Thoracic aorta (tissue), 2 donors: ENCODE data around the gene LDB3. TPM values are rescaled to one million over a fixed set of nuclear protein-coding genes. Genes with fewer than 3 reads are reported as not detected.
A peak's percentile ranks its signal among the peaks of the same experiment; 100 is the strongest.

Experiments used
- ATAC-seq: fragments of 150-250 bp; one replicate; pipeline ENCODE4 v1.8.0; 2017; ENCODE audit warnings: low read depth; ENCODE audit not compliant: insufficient number of reproducible peaks, low FRiP score
- DNase-seq: peaks from one replicate; pipeline ENCODE4 v3.0.0-alpha.2; 2020; ENCODE audit warnings: low spot score
- H3K27ac ChIP-seq, 2 donors: fragments of 200-600 bp; sonication (generic); 1 replicate in 1 of 2; 2 replicates in 1 of 2; pipeline ENCODE4 v1.5.1; 2016; ENCODE audit warnings: mild to moderate bottlenecking in 2 of 2, moderate library complexity in 2 of 2
- H3K27me3 ChIP-seq: fragments of 200-600 bp; sonication (generic); replicated peaks from 2 replicates; pipeline ENCODE4 v1.6.0; 2016; ENCODE audit warnings: mild to moderate bottlenecking; ENCODE audit not compliant: insufficient read depth
- H3K36me3 ChIP-seq: fragments of 200-600 bp; sonication (generic); one replicate; pipeline ENCODE4 v1.5.1; 2016
- H3K4me1 ChIP-seq, 2 donors: fragments of 200-600 bp; sonication (generic); 1 replicate in 1 of 2; 2 replicates in 1 of 2; pipeline versions ENCODE4 v1.5.1 to v1.6.0; 2016; ENCODE audit warnings: low read depth in 2 of 2, mild to moderate bottlenecking in 1 of 2; ENCODE audit not compliant: control insufficient read depth in 1 of 2
- H3K4me3 ChIP-seq: fragments of 200-600 bp; sonication (generic); 2 replicates; pipeline ENCODE4 v1.5.1; 2016; ENCODE audit warnings: mild to moderate bottlenecking
- H3K9me3 ChIP-seq: fragments of 200-600 bp; sonication (generic); 2 replicates; pipeline ENCODE4 v1.5.1; 2016
- total RNA-seq, 2 donors: library from RNA; depleted of rRNA; stranded (reverse); fragments of >200 nt; gene quantifications; one replicate each; pipeline versions ENCODE4 v1.1.0 to v1.2.3, GENCODE V29; 2016
- TF ChIP-seq, protein P1 (sequence below): fragments of 200-600 bp; sonication (generic); IDR thresholded peaks from one replicate; pipeline ENCODE4 v1.5.1; 2019; ENCODE audit warnings: antibody characterized with exemption

LDB3 gene
- total RNA-seq, 2 donors from 2014 or later: 59.5 to 63.8 TPM

DNA sequence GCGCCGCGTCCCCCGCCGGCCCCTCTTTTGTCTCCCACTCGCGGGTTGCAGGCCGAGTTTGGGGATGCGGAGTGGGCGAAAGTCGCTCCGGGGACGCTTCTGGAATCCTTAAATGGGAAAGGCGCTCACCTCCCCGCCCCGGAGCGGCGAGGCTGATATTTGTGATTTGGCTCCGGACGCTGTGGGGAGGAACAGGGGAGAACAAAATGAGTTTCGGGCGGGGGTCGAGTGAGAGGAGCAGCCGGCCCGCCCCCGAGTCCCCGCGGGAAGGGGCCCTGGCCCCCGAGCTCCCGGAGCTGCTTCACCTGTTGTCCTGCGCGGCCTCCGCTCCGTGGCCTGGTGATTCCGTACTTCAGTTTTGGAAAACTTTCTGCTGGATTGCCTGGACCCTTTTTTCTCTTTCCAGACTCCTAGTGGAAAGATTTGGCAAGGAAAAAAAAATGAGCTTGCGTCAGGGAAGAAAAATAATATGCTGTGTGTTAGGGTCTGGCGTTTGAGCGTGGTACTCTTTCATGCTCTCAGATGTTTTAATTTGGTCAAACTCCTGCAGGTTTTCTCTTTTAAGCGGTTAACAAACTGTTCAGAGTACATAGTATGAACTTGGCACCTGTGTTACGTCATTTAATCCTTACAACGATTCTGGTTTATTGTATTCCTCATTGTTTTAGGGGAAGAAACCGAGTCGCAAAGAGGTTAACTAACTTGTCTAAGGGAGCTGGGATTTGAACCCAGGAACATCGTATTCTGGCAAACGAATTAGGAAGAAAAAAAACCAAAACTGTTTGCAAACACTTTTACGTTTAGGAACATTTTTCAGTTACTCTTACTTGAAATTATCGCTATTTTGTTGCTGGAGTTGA is 89.0 kb downstream of the LDB3 start:
- TF ChIP-seq, protein P1, sequence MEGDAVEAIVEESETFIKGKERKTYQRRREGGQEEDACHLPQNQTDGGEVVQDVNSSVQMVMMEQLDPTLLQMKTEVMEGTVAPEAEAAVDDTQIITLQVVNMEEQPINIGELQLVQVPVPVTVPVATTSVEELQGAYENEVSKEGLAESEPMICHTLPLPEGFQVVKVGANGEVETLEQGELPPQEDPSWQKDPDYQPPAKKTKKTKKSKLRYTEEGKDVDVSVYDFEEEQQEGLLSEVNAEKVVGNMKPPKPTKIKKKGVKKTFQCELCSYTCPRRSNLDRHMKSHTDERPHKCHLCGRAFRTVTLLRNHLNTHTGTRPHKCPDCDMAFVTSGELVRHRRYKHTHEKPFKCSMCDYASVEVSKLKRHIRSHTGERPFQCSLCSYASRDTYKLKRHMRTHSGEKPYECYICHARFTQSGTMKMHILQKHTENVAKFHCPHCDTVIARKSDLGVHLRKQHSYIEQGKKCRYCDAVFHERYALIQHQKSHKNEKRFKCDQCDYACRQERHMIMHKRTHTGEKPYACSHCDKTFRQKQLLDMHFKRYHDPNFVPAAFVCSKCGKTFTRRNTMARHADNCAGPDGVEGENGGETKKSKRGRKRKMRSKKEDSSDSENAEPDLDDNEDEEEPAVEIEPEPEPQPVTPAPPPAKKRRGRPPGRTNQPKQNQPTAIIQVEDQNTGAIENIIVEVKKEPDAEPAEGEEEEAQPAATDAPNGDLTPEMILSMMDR: peak; percentile 50
- Histone ChIP-seq H3K27ac (peak overlapping the region; percentile 99 to 100), H3K27me3 (no peaks in the 10 kb centered on the region), H3K4me1 (peaks cover 12 to 68% of the 10 kb centered on the region in 2 donors), H3K4me3 (peak overlapping the region; percentile 81), H3K36me3 (no peaks in the 10 kb centered on the region), H3K9me3 (no peaks in the 10 kb centered on the region)
- ATAC-seq: no peak
- DNase-seq: no peak

DNA sequence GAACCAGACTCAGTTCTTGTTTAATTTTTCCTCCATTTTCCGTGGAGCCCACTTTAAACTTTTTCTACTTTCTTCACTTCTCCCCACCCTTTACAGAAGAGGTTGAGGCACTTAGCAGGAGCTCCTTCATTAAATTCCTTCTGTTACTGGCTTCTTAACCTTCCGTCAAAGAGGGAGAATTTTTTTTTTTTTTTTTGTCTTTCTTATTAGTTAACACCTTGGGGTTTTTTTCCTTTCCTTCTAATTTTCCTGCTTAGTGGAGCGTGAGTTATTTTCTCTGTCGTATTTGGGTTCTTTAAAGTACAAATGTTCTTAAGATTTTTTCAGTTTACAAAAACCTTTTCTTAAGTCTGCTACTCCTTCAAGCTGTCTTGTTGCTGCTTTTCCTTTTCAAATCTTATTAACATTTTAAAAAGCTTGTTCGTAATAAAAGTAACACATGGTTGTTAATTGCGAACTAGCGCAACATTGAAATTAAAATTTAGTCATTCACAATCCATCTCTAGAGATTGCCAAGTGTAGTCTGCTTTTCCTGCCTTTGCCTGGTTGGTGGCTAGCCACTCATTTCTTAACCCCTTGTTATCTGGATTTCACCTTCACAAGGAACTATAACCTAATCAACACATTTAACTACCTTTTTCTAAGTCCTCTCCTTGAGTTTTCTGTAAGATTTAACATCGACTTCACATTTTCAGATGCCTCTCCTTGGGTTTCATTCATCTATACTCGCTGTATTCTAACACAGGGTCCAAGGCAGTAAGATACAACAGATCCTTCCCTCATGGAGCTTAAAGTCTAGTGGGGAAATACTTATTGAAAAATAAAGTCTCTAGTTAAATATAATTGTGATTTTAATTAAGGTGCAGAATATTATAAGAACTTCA is 90.1 kb downstream of the LDB3 start:
- ATAC-seq: no peak
- H3K4me3 ChIP-seq: peak overlapping the region; percentile 81
- H3K4me1 ChIP-seq: peaks cover 14 to 65% of the 10 kb centered on the region in 2 donors
- TF ChIP-seq, protein P1: no peak
- no peaks in the 10 kb centered on the region for H3K9me3 ChIP-seq
- DNase-seq: no peak
- H3K36me3 ChIP-seq: no peaks in the 10 kb centered on the region
- peak overlapping the region; percentile 99 to 100 for H3K27ac ChIP-seq
- H3K27me3 ChIP-seq: no peaks in the 10 kb centered on the region

DNA sequence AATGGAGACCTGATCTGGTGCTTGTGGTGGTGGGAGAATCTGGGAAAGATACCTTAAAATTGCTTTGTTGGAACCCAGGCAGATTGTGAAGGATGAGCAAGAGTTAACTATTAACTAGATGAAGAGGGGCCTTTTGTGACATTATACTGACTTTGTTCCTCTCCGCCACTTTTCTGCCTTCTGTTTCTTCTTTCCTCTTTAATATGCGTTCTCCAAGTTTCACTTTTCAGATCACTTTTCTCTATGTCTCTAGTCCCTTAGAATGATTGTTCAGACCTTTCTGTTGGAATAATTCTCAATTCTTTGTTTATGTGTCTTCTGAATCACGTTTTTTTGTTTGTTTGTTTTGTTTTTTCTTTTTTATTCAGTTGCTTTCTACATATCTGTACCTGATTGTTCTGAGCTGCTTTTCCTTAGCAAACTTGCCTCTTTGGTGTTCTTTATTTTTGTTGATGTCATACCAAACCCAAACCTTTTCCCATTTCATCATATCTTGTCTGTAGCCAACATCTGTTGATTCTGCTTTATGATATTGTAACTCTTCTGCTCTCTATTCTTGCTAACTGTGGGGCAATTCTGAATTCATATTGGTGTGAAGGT is 90.9 kb downstream of the LDB3 start:
- no peak for ATAC-seq
- TF ChIP-seq, protein P1: no peak
- H3K9me3 ChIP-seq: no peaks in the 10 kb centered on the region
- H3K27me3 ChIP-seq: no peaks in the 10 kb centered on the region
- H3K36me3 ChIP-seq: no peaks in the 10 kb centered on the region
- H3K4me1 ChIP-seq: peaks cover 14 to 65% of the 10 kb centered on the region in 2 donors
- H3K27ac ChIP-seq: peak overlapping the region; percentile 99 to 100
- peak overlapping the region; percentile 81 for H3K4me3 ChIP-seq
- no peak for DNase-seq

DNA sequence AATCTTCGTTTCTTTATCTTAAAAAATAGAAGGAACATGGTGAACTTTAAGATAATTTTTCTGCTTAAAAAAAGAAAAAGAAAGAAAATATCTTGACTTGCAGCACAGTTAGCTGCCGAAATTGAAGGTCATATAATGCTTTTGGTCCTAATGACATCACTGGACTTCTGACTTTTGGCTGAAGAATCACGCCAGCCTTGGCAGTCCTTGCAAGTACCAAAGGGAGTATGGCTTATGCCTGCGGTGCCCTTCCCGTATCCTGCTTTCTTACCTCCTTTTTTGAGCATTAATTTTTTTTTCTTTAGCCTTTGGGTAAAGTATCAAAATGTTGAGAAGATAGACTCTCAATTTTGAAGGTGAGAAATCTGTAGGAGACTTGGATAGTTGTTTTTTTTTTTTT is 95.1 kb downstream of the LDB3 start:
- Histone ChIP-seq H3K4me1 (peaks cover 12 to 88% of the 10 kb centered on the region in 2 donors), H3K9me3 (no peaks in the 10 kb centered on the region), H3K36me3 (no peaks in the 10 kb centered on the region), H3K27ac (peak overlapping the region; percentile 41 to 62), H3K27me3 (no peaks in the 10 kb centered on the region), H3K4me3 (peak overlapping the region; percentile 16)
- TF ChIP-seq, protein P1: no peak
- ATAC-seq (no peak), DNase-seq (no peak)
